ENCODE data around the gene SMYD3.
"Not testable (repeated sequence)": the region's sequence is repeated elsewhere in the genome, so short reads cannot be mapped to it uniquely, and the experiment has no call there.

The SMYD3 gene

DNA sequence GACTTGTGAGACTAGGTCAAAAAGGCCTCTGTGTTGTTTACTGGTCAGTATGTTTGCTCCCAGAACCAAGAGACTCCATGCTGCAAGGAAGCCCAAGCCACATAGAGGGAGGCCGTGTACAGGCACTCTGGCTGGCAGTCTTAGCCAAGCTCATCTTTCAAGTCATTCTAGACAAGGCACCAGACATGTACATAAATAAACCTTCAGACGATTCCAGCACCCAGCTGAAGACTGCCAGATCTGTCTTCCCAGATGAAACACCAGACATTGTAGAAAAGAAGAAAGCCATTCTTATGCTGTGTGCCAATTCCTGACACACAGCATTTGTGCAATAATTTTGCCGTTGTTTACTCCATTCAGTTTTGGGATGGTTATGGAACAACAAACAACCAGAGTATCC, 756.8 kb downstream of the SMYD3 start:
- H3K4me3 Mint-ChIP-seq, result no peak overlapping the region
- DNase-seq (ENCODE audit: low spot score in 2 of 2) (no peak), ATAC-seq (ENCODE audit: low read depth) (no peak)
- H3K27me3 Mint-ChIP-seq, result no peaks in the 10 kb centered on the region
- peaks cover 37% of the 10 kb centered on the region for H3K36me3 Mint-ChIP-seq
- peaks cover 2% of the 10 kb centered on the region for H3K9me3 Mint-ChIP-seq
- H3K27ac Mint-ChIP-seq, result no peak overlapping the region
- H3K4me1 Mint-ChIP-seq, result peaks cover 14% of the 10 kb centered on the region

DNA sequence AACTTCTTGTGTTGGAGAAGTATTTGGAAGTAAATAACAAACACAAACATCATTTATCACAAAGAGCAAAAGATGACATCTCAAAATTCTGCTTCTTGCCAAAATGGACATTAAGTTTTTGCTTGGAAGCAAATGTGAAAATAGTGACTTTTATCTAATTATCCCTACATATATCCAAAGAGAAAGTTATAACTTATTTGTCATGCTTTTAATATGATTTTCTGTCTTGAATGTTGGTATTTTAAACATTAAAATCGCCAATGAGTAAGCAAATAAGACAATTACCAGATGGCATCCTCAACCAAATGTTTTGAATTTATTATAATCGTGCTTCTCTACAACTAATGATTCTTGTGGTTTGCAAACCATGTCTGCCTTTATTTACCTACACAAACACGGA, 758.0 kb downstream of the SMYD3 start:
- H3K27ac Mint-ChIP-seq, result no peak overlapping the region
- peaks cover 2% of the 10 kb centered on the region for H3K9me3 Mint-ChIP-seq
- H3K27me3 Mint-ChIP-seq, result no peaks in the 10 kb centered on the region
- H3K36me3 Mint-ChIP-seq, result peaks cover 41% of the 10 kb centered on the region
- peaks cover 6% of the 10 kb centered on the region for H3K4me1 Mint-ChIP-seq
- H3K4me3 Mint-ChIP-seq, result no peak overlapping the region
- no peak for DNase-seq (ENCODE audit: low spot score in 2 of 2)
- ATAC-seq (ENCODE audit: low read depth), result no peak

DNA sequence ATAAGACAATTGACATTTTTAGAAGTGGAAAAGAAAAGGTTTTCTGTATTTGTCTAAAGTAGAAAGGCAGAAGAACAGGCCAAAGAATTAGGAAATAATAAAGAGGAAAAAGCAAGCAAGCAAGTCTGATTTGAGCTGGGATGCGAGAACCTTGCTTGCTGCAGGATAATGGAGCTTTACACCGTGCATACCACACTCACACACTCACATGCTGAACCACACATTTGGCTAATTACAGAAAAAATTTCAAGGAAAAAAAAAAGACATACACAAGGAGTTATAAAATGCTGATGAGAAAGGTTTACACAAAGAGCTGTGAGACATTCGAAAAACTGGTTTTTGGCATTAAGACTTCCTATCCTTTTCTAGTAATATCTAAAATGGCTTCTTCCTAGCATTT, 758.4 kb downstream of the SMYD3 start:
- Mint-ChIP-seq H3K27ac (no peak overlapping the region), H3K9me3 (peaks cover 2% of the 10 kb centered on the region), H3K27me3 (no peaks in the 10 kb centered on the region), H3K4me3 (no peak overlapping the region), H3K4me1 (peaks cover 6% of the 10 kb centered on the region), H3K36me3 (peaks cover 41% of the 10 kb centered on the region)
- no peak for ATAC-seq (ENCODE audit: low read depth)
- no peak for DNase-seq (ENCODE audit: low spot score in 2 of 2)

DNA sequence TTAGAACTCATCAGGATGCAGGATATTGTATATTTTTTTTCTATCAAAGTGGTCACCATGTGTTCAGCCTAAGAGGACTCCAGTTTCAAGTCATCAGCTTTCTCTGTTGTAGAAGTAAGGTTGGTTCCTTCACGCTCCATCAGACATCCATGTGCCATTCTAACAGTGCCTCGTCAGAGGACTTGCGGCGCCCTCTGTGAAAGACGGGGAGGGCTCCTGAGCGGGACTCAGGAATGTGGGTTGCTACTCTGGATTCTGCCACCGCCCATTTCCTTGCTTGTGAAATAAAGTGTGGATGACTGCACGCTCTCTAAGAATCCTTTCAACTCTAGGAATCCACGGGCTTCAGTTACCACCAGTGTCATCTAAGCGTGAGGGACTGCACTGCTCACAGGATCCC, 758.8 kb downstream of the SMYD3 start:
- peaks cover 5% of the 10 kb centered on the region for H3K4me1 Mint-ChIP-seq
- H3K36me3 Mint-ChIP-seq, result peaks cover 41% of the 10 kb centered on the region
- no peak for ATAC-seq (ENCODE audit: low read depth)

DNA sequence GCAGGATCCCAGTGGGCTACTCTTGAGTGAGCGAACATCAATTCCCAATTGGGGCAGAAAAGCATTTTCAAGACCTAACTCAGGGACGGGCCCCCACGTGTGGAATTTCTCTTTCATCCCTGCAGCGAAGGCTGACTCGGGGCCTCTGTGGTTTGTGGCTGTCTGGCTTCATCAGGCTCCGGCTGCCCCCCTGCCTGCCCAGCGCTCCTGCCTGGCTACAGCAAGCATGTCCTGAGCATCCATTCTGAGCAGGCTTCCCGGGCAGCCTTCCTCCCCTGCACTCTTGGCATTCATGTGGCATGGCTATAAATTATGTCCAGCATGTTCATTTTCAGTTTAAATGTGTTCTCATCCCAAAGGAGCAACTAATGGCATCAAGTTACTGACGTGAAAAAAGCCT, 764.2 kb downstream of the SMYD3 start:
- Mint-ChIP-seq H3K27ac (no peak overlapping the region), H3K9me3 (no peaks in the 10 kb centered on the region), H3K4me3 (no peak overlapping the region), H3K4me1 (peaks cover 3% of the 10 kb centered on the region), H3K36me3 (peaks cover 21% of the 10 kb centered on the region), H3K27me3 (no peaks in the 10 kb centered on the region)
- ATAC-seq (ENCODE audit: low read depth) (no peak), DNase-seq (ENCODE audit: low spot score in 2 of 2) (no peak)

More for the DNA sequence above, 758.8 kb downstream of the SMYD3 start:
- Mint-ChIP-seq H3K27ac (no peak overlapping the region), H3K4me3 (no peak overlapping the region), H3K9me3 (peaks cover 2% of the 10 kb centered on the region), H3K27me3 (no peaks in the 10 kb centered on the region)
- DNase-seq (ENCODE audit: low spot score in 2 of 2), result no peak

DNA sequence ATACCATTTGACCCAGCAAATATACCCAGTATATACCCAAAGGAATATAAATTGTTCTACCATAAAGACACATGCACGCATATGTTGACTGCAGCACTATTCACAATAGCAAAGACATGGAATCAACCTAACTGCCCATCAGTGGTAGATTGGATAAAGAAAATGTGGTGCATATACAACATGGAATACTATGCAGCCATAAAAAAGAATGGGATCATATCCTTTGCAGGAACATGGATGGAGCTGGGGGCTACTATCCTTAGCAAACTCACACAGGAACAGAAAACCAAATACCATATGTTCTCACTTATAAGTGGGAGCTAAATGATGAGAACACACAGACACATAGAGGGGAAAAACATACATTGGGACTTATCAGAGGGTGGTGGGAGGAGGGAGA, 766.7 kb downstream of the SMYD3 start:
- H3K9me3 Mint-ChIP-seq; H3K36me3 Mint-ChIP-seq; H3K4me1 Mint-ChIP-seq; H3K4me3 Mint-ChIP-seq; H3K27me3 Mint-ChIP-seq; ATAC-seq (ENCODE audit: low read depth); H3K27ac Mint-ChIP-seq; DNase-seq (ENCODE audit: low spot score in 2 of 2): not testable (repeated sequence)

DNA sequence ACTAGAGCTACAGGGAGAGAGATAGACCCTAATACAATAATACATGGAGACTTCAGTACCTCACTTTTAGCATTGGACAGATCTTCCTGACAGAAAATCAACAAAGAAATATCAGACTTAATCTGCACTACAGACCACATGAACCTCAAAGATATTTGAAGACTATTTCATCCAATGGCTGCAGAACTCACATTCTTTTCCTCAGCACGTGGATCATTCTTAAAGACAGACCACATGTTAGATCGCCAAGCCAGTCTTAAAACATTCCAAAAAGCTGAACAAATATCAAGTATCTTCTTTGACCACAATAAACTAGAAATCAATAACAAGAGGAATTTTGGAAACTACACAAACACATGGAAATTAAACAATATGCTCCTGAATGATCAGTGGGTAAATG, 776.3 kb downstream of the SMYD3 start:
- peaks cover 28% of the 10 kb centered on the region for H3K36me3 Mint-ChIP-seq
- no peak overlapping the region for H3K4me3 Mint-ChIP-seq
- no peak overlapping the region for H3K27ac Mint-ChIP-seq
- peaks cover 35% of the 10 kb centered on the region for H3K9me3 Mint-ChIP-seq
- DNase-seq (ENCODE audit: low spot score in 2 of 2) (no peak), ATAC-seq (ENCODE audit: low read depth) (no peak)
- no peaks in the 10 kb centered on the region for H3K4me1 Mint-ChIP-seq
- H3K27me3 Mint-ChIP-seq, result peaks cover under 1% of the 10 kb centered on the region

DNA sequence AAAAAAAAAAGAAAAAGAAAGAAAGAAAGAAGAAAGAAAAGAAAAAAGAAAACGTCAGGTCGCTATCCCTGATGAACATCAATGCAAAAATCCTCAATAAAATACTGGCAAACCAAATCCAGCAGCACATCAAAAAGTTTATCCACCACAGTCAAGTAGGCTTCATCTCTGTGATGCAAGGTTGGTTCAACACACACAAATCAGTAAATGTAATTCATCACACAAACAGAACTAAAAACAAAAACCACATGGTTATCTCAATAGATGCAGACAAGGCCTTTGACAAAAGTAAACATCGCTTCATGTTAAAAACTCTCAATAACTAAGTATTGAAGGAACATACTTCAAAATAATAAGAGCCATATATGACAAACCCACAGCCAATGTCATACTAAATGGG, 779.0 kb downstream of the SMYD3 start:
- not testable (repeated sequence) for H3K4me3 Mint-ChIP-seq; H3K27ac Mint-ChIP-seq; H3K27me3 Mint-ChIP-seq; ATAC-seq (ENCODE audit: low read depth); DNase-seq (ENCODE audit: low spot score in 2 of 2); H3K4me1 Mint-ChIP-seq
- H3K9me3 Mint-ChIP-seq, result peaks cover 36% of the 10 kb centered on the region
- H3K36me3 Mint-ChIP-seq, result peaks cover 31% of the 10 kb centered on the region

DNA sequence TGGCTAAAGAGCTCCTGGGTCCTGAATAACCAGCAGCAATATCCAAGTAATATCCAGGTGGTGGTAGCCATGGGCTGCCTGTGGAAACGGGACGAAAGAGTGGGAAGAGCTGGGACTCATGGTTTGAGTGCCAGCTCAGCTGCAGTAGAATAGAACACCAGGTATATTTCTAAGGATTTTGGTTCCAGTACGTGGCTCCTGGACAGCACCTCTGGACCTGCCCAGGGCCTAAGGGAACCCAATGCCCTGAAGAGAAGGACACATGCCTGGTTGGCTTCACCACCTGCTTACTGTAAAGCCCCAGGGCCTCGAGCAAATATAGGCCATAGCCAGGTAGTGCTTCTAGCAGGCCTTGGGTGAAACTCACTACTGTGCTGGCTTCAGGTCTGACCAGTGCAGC, 785.6 kb downstream of the SMYD3 start:
- H3K27ac Mint-ChIP-seq, result no peak overlapping the region
- H3K9me3 Mint-ChIP-seq, result peaks cover 7% of the 10 kb centered on the region
- peaks cover 2% of the 10 kb centered on the region for H3K27me3 Mint-ChIP-seq
- peaks cover 2% of the 10 kb centered on the region for H3K4me1 Mint-ChIP-seq
- ATAC-seq (ENCODE audit: low read depth) (no peak), DNase-seq (ENCODE audit: low spot score in 2 of 2) (no peak)
- H3K36me3 Mint-ChIP-seq, result peaks cover 12% of the 10 kb centered on the region
- no peak overlapping the region for H3K4me3 Mint-ChIP-seq

DNA sequence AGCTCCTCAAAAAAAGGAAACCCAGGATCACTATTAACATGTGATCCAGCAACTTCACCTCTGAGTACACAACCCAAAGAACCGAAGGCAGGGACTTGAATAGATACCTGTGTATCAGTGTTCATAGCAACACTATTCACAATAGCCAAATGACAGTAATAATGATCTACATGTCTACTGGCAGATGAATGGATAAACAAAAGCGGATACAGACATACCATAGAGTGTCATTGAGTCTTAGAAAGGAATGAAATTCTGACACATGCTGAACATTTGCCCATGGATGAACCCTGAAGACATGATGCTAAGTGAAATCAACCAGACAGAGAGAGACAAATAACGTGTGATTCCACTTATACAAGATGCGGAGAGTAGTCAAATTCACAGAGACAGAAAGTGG, 788.1 kb downstream of the SMYD3 start:
- peaks cover 2% of the 10 kb centered on the region for H3K9me3 Mint-ChIP-seq
- no peak for DNase-seq (ENCODE audit: low spot score in 2 of 2)
- peaks cover 2% of the 10 kb centered on the region for H3K36me3 Mint-ChIP-seq
- H3K27ac Mint-ChIP-seq, result no peak overlapping the region
- ATAC-seq (ENCODE audit: low read depth), result no peak
- H3K4me1 Mint-ChIP-seq, result peaks cover 2% of the 10 kb centered on the region
- no peak overlapping the region for H3K4me3 Mint-ChIP-seq
- H3K27me3 Mint-ChIP-seq, result no peaks in the 10 kb centered on the region

DNA sequence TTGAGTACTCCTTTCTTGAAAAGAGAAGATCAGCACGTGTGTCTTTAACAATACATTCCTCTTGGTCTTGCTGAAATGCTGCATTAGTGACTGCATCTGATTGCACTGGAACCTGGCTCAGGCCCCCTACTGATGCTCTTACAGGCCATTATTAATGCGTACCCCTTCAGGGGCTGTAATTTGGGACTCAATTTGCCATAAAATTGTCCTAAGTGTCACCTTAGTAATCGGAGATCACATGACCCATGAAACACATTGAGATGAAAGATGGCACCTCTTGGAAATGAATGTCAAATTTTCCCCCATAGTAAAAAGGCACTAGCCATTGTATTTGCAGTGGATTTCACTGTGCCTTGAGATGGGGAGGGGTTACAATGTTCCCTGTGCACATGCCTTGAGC, 789.0 kb downstream of the SMYD3 start:
- H3K9me3 Mint-ChIP-seq, result peaks cover 2% of the 10 kb centered on the region
- peaks cover 2% of the 10 kb centered on the region for H3K36me3 Mint-ChIP-seq
- DNase-seq (ENCODE audit: low spot score in 2 of 2) (no peak), ATAC-seq (ENCODE audit: low read depth) (no peak)
- H3K4me1 Mint-ChIP-seq, result peaks cover 2% of the 10 kb centered on the region
- no peaks in the 10 kb centered on the region for H3K27me3 Mint-ChIP-seq
- no peak overlapping the region for H3K27ac Mint-ChIP-seq
- no peak overlapping the region for H3K4me3 Mint-ChIP-seq

DNA sequence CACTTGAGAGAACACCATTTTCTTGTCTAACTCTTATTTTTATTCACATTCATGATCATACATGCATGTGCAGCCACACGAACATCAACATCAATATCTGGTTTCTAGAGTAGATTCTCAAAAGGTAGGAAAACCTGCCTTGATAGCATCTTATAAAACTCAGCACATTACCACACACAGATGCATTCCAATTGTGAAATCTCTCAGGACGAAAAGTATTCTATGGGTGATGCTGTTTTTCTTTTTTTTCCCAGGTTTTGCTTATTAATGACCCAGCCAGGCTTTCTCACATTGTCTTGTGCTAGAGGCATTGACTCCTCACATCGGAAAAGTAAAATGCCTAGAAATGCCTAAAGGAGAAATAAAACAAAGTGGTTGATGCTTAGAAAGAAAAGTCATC, 789.5 kb downstream of the SMYD3 start:
- Mint-ChIP-seq H3K9me3 (peaks cover 2% of the 10 kb centered on the region), H3K36me3 (peaks cover 2% of the 10 kb centered on the region), H3K4me1 (peaks cover 2% of the 10 kb centered on the region), H3K4me3 (no peak overlapping the region), H3K27me3 (no peaks in the 10 kb centered on the region), H3K27ac (no peak overlapping the region)
- DNase-seq (ENCODE audit: low spot score in 2 of 2), result no peak
- no peak for ATAC-seq (ENCODE audit: low read depth)

DNA sequence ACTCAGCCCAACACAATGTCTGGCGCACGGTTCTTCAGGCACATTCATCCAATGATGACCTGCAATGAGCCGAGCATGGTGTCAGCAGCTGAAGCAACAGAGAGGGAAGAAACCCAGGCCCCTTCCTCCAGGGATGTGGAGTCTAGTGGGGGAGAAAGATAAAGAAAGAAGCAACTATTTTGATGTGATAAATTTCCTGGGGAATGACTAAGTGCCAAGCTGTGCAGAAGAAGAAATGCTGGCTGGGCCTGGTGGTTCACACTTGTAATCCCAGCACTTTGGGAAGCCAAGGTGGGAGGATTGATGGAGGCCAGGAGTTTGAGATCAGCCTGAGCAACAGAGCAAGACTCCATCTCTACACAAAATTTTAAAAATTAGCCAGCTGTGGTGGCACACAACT, 790.5 kb downstream of the SMYD3 start:
- ATAC-seq (ENCODE audit: low read depth) (no peak), DNase-seq (ENCODE audit: low spot score in 2 of 2) (no peak)
- peaks cover 3% of the 10 kb centered on the region for H3K27me3 Mint-ChIP-seq
- H3K27ac Mint-ChIP-seq, result no peak overlapping the region
- peaks cover 2% of the 10 kb centered on the region for H3K9me3 Mint-ChIP-seq
- no peak overlapping the region for H3K4me3 Mint-ChIP-seq
- H3K4me1 Mint-ChIP-seq, result peaks cover 7% of the 10 kb centered on the region
- peaks cover 2% of the 10 kb centered on the region for H3K36me3 Mint-ChIP-seq

DNA sequence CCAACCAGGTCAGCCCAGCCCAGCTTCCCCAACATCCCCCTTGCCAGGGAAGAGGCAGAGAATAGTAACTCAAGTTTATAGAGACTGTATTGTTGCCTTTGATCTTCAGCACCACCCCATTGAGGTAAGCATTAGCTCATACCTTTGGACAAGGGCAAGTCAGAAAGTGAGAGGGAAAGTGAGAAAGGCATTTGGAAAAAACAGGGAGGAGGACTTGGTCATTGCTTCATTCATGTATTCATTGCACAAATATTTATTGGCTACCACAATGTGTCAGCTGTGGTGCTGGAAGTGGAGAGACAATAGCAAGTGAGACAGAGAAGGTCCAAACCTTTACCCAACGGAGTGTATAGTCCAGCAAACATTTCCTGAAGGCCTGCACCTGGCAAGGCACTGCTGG, 791.1 kb downstream of the SMYD3 start:
- Mint-ChIP-seq H3K27ac (no peak overlapping the region), H3K9me3 (peaks cover 2% of the 10 kb centered on the region), H3K4me1 (peaks cover 9% of the 10 kb centered on the region), H3K27me3 (peaks cover 4% of the 10 kb centered on the region), H3K4me3 (no peak overlapping the region), H3K36me3 (peaks cover 2% of the 10 kb centered on the region)
- ATAC-seq (ENCODE audit: low read depth) (no peak), DNase-seq (ENCODE audit: low spot score in 2 of 2) (no peak)

DNA sequence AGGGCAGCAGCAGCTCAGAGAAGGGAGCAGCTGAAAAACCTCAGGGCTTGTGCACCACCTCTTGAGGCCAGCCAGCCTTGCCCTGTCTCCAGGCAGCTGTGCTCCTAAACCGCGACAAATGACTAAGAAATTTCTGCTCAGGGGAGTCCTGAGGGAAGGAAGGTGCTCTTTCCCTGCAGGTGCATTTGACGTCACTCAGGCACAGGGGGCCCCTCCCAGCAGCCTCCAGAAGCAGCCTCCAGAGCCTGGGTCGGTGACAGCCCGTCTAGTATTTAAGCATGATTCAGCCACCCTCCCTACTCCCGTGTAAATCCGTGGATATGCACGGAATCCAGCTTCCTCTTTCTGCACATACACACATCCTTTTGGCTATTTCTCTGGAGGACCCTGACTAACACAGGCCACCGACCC, 791.8 kb downstream of the SMYD3 start:
- DNase-seq (ENCODE audit: low spot score in 2 of 2), result no peak
- peaks cover 9% of the 10 kb centered on the region for H3K4me1 Mint-ChIP-seq
- peaks cover 2% of the 10 kb centered on the region for H3K36me3 Mint-ChIP-seq
- H3K4me3 Mint-ChIP-seq, result no peak overlapping the region
- no peak for ATAC-seq (ENCODE audit: low read depth)
- H3K9me3 Mint-ChIP-seq, result peaks cover 2% of the 10 kb centered on the region
- peaks cover 6% of the 10 kb centered on the region for H3K27me3 Mint-ChIP-seq
- H3K27ac Mint-ChIP-seq, result no peak overlapping the region

DNA sequence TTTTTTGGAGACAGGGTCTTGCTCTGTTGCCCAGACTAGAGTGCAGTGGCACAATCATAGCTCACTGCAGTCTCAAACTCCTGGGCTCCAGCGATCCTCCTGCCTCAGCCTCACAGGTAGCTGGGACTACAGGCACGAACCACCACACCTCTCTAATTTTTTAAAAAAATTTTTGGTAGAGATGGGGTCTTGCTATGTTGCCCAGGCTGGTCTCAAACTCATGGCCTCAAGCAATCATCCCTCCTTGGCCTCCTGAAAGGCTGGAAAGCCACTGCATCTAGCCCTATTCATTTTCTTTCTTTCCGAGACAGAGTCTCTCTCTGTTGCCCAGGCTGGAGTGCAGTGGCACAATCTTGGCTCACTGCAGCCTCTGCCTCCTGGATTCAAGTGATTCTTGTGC, 793.1 kb downstream of the SMYD3 start:
- not testable (repeated sequence) for DNase-seq (ENCODE audit: low spot score in 2 of 2); H3K27me3 Mint-ChIP-seq; H3K27ac Mint-ChIP-seq; H3K4me1 Mint-ChIP-seq; H3K36me3 Mint-ChIP-seq; ATAC-seq (ENCODE audit: low read depth); H3K9me3 Mint-ChIP-seq; H3K4me3 Mint-ChIP-seq
